Activated CD4-positive, alpha-beta T cell treated with anti-CD3 and anti-CD28 coated beads for 36 hours (primary cell): ENCODE results near the gene IGSF5. TPM values are rescaled to one million over a fixed set of nuclear protein-coding genes. Genes with fewer than 3 reads are reported as not detected.

Source experiments
- ATAC-seq: fragments of 200-7000 bp; cut with Tn5 transposase; one replicate; pipeline ENCODE4 v1.10.0; 2021; ENCODE audit warnings: mild to moderate bottlenecking, moderate library complexity
- CTCF ChIA-PET: fragments of 350-600 bp; sonication (Branson Sonifier 250); formaldehyde crosslinking; loops from one replicate; lab custom pipeline; 2021; ENCODE audit warnings: antibody characterized with exemption; lab: Charles Lee
- POLR2A ChIA-PET: fragments of 350-600 bp; sonication (Branson Sonifier 250); formaldehyde crosslinking; loops from one replicate; lab custom pipeline; 2021; ENCODE audit warnings: antibody characterized with exemption, inconsistent platforms; lab: Charles Lee
- DNase-seq: peaks from one replicate; pipeline ENCODE4 v3.0.0-alpha.2; 2020
- H3K27ac Mint-ChIP-seq: one replicate; pipeline ENCODE4 v1.8.0; 2021; ENCODE audit warnings: mixed read lengths
- H3K27me3 Mint-ChIP-seq: one replicate; pipeline ENCODE4 v1.8.0; 2021; ENCODE audit warnings: mixed read lengths
- H3K36me3 Mint-ChIP-seq: one replicate; pipeline ENCODE4 v1.8.0; 2021; ENCODE audit warnings: low read depth, mixed read lengths
- H3K4me1 Mint-ChIP-seq: one replicate; pipeline ENCODE4 v1.8.0; 2021; ENCODE audit warnings: mixed read lengths
- H3K4me3 Mint-ChIP-seq: one replicate; pipeline ENCODE4 v1.8.0; 2021; ENCODE audit warnings: mild to moderate bottlenecking, moderate library complexity, mixed read lengths
- H3K9me3 Mint-ChIP-seq: one replicate; pipeline ENCODE4 v1.8.0; 2021; ENCODE audit warnings: low read depth, mixed read lengths
- intact Hi-C, 2 experiments: fragments of 100-400 bp; cut with DNase I in 1 of 2; cut with micrococcal nuclease in 1 of 2; formaldehyde crosslinking; loops; one replicate each; pipeline versions ENCODE4 v1.14.2 to v1.15.1; 2022 to 2024; cut with DNase I, micrococcal nuclease
- total RNA-seq, 2 experiments: library from RNA; stranded (reverse); gene quantifications; one replicate each; pipeline ENCODE4 v1.2.3, GENCODE V29; 2021

The IGSF5 gene
- total RNA-seq, 2 experiments from 2014 or later: not detected

DNA sequence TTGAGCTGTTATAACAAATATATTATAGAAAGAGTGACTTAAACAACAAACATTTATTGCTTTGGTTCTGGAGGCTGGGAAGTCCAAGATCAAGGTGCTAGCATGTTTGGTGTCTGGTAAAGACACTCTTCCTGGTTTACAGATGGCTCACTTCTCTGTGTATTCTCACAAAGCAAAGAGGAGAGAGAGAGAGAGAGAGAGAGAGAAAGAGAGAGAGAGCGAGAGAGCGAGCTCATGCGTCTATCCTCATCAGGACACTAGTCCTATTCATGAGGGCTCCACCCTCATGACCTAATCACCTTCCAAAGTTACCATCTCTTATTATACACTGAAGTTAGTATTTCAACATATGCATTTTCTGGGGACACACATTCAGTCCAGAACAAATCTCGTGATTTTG lies 89.6 kb downstream of the IGSF5 start:
- DNase-seq (no peak), ATAC-seq (no peak)
- ChIA-PET CTCF (no interaction called here), POLR2A (no interaction called here)
- Mint-ChIP-seq H3K4me1 (no peaks in the 10 kb centered on the region), H3K36me3 (no peaks in the 10 kb centered on the region), H3K4me3 (no peak overlapping the region), H3K27me3 (no peaks in the 10 kb centered on the region), H3K27ac (no peak overlapping the region), H3K9me3 (no peaks in the 10 kb centered on the region)
- intact Hi-C loops: no loop called here

DNA sequence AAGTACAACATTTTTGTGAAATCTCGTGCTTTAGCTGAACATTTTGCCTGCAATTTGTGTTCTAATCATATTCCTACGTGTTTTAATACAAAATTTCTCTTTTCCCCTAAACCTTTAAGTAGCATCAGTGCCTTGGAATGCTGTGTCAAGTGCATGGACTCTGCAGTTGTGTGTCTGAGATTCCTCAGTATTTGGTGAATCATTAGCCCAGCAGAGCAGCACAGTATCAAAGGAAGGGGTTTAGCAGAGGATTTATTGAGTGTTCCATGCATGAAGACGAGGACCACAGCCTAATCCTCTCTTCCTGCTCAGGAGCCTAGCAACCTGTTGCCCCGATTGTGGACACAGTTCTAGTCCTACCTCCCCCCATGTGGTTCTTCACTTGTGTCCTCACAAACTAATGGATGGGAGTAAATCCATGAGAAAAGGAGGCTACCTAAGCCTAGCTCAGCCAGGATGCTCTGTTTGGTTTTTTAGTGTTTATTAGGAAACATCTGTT lies 92.9 kb downstream of the IGSF5 start:
- Mint-ChIP-seq H3K27ac (no peak overlapping the region), H3K4me3 (no peak overlapping the region), H3K36me3 (no peaks in the 10 kb centered on the region), H3K27me3 (no peaks in the 10 kb centered on the region), H3K9me3 (no peaks in the 10 kb centered on the region), H3K4me1 (no peaks in the 10 kb centered on the region)
- no peak for DNase-seq
- intact Hi-C loops: no loop called here
- no peak for ATAC-seq
- ChIA-PET POLR2A (no interaction called here), CTCF (no interaction called here)

DNA sequence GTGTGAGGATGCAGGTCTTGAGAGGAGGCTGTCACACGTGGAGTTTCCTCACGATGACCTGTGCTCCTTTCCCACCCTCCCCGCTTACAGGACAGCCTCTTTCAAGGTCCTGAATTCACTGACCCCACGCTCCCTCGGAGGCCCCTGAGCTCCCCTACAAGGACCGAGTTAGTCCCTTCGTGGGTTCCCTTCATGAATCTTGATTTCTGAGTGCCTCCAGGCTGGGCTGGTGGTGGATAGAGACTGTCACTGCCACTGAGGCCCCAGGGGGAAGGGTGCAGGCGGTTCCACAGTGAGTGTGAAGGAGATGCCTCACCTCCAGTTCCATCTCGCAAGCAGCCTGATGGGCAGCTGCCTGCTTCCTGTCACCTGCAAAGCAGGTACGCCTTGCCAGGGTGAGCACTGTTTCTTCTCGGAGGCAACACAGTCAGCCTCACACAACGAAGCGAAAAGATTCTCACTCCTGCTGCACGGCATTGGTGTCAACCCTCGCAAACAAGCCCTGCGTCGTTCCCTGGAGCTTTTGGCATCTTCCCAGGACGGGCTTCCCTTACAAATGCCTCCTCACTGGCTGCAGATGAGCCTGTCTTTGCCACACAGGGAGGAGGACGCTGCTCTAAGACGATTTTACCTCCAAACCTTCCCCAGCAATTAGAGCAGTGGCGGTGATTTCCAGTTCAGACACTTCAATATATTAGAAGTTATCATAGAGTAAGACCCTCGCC lies 95.6 kb downstream of the IGSF5 start:
- no peak overlapping the region for H3K4me3 Mint-ChIP-seq
- CTCF ChIA-PET: interaction anchor here (1.3 kb wide), 1 partner anchor 26 kb away, joined by 3 read pairs; the partner anchor contains the start of gene PCP4

DNA sequence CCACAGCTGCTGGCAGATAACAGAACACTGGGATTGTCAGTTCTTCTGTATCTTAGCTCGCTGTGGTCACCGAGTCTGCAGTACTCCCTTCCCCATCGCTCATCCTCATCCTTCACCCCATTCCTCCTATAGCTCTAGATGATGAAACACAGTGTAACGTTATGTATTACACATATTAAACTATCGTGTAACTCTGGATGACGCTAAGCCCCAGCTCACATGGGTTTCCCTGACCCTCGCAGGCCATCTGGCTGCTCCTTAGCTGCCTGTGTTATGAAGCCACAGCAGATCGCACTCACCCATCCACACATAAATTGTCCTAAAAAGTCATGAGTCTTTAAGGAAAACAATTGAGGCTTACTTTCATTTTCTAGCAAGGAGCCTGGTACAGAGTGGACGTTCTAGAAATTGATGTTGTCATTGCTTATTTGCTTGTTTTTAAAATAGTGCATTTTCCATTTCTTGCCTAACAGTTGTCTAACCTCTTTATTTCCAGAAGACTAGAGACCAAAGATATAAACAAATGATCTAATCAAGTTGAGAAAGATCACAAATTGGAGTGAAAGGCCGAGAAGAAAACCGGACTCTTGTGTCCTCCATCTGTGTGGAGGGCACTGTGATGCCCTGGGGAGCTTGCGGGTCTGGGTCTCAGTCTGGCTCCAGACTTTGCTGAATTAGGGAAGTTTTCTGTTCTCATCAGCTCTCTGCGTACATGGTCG lies 97.9 kb downstream of the IGSF5 start:
- ATAC-seq (no peak), DNase-seq (no peak)
- Mint-ChIP-seq H3K27ac (no peak overlapping the region), H3K4me1 (no peaks in the 10 kb centered on the region), H3K36me3 (no peaks in the 10 kb centered on the region), H3K9me3 (no peaks in the 10 kb centered on the region), H3K4me3 (no peak overlapping the region), H3K27me3 (no peaks in the 10 kb centered on the region)
- POLR2A ChIA-PET: no interaction called here
- intact Hi-C loops: no loop called here
- CTCF ChIA-PET: no interaction called here

More for the DNA sequence above, 95.6 kb downstream of the IGSF5 start:
- intact Hi-C loops: no loop called here
- no peaks in the 10 kb centered on the region for H3K9me3 Mint-ChIP-seq
- no peaks in the 10 kb centered on the region for H3K4me1 Mint-ChIP-seq
- POLR2A ChIA-PET: no interaction called here
- no peak for DNase-seq
- H3K27me3 Mint-ChIP-seq: no peaks in the 10 kb centered on the region
- ATAC-seq: no peak
- H3K27ac Mint-ChIP-seq: no peak overlapping the region
- no peaks in the 10 kb centered on the region for H3K36me3 Mint-ChIP-seq

DNA sequence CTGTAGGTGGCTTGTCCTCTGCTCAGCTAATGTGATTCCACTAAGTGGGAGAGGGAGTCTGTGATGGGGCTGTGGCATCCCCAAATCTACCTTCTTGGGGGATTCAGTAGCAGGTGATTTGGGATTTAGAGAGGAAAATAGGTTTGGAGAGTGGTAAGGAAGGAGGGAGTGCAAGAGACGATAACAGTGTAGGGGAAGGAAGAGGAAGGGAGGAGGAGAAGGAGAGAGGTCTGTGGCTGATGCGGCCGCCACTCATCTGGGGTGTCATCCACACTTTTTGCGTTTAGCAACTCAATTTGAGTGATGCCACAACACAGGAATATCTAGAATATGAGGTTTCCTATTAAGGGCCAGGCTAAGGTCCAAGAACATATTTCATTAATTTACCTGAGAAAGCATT lies 98.5 kb downstream of the IGSF5 start:
- ChIA-PET CTCF (no interaction called here), POLR2A (no interaction called here)
- no peak overlapping the region for H3K4me3 Mint-ChIP-seq
- H3K4me1 Mint-ChIP-seq: no peaks in the 10 kb centered on the region
- no peaks in the 10 kb centered on the region for H3K36me3 Mint-ChIP-seq
- ATAC-seq (no peak), DNase-seq (no peak)
- intact Hi-C loops: no loop called here
- H3K27ac Mint-ChIP-seq: no peak overlapping the region
- H3K27me3 Mint-ChIP-seq: no peaks in the 10 kb centered on the region
- H3K9me3 Mint-ChIP-seq: no peaks in the 10 kb centered on the region

DNA sequence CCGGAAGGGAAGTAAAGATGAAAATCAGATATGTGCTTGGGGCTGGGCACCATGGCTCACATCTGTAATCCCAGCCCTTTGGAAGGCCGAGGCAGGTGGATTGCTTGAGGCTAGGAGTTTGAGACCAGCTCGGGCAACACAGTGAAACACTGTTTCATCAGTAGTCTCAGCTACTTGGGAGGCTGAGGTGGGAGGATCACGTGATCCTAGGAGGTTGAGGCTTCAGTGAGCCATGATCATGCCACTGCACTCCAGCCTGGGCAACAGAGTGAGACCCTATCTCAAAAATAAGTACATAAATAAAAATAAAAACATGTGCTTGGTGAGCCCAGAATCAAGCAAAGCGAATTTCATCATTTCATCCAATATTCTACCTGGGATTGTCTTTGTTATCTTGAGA lies 98.9 kb downstream of the IGSF5 start:
- Mint-ChIP-seq H3K27me3 (no peaks in the 10 kb centered on the region), H3K9me3 (no peaks in the 10 kb centered on the region), H3K4me3 (no peak overlapping the region), H3K27ac (no peak overlapping the region), H3K4me1 (no peaks in the 10 kb centered on the region), H3K36me3 (no peaks in the 10 kb centered on the region)
- ATAC-seq (no peak), DNase-seq (no peak)
- intact Hi-C loops: no loop called here
- ChIA-PET POLR2A (no interaction called here), CTCF (no interaction called here)

DNA sequence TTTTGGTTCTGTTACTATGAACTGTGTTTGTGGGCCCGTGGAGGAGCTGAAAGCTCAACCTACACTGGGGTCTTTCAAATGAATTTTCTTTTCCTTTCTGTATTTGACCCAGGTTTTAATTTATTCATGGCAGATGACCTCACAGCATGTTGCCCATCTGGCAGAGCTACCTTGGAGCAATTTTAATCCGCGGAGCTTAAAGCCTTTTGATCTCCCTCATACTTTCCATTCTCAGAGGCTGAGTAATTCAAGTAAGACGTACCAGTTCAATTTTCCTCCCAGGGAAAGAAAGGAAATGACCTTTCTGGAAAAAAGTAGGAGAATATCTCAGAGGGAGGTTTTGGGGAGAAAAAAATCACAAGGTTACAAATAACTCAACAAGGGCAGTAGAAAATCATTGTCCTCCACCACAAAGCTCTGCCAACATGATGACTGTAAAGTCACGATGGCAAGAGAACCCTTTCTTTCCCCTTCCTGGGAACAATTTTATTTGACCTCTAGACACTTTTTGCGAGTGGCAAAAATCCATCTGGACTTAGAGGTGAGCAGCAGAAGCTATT lies 100.7 kb downstream of the IGSF5 start:
- ChIA-PET POLR2A (no interaction called here), CTCF (no interaction called here)
- no peak for DNase-seq
- no peaks in the 10 kb centered on the region for H3K9me3 Mint-ChIP-seq
- no peaks in the 10 kb centered on the region for H3K4me1 Mint-ChIP-seq
- H3K36me3 Mint-ChIP-seq: no peaks in the 10 kb centered on the region
- intact Hi-C loops: no loop called here
- no peak overlapping the region for H3K27ac Mint-ChIP-seq
- no peak overlapping the region for H3K4me3 Mint-ChIP-seq
- no peaks in the 10 kb centered on the region for H3K27me3 Mint-ChIP-seq
- no peak for ATAC-seq

DNA sequence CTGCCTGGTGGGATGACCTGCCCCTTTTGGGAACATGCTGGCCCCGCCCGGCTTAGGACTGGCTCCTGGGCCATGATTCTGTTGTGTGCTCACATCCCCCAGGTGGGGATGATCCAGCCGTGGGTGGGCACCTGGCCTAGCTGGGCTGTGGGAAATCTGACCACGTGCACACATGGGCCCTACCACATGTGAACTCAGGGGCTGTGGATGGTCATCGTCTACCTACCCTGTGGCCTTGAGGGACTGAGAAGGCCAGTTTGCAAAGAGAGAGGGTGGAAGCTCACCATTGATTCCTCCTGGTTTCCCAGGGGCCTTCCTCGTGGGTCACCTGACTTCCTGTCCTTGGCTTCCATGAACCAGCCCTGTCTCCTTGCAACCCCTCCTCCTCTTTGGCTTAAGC lies 102.9 kb downstream of the IGSF5 start:
- H3K36me3 Mint-ChIP-seq: no peaks in the 10 kb centered on the region
- intact Hi-C loops: no loop called here
- no peaks in the 10 kb centered on the region for H3K9me3 Mint-ChIP-seq
- DNase-seq: no peak
- H3K27ac Mint-ChIP-seq: no peak overlapping the region
- CTCF ChIA-PET: no interaction called here
- no peaks in the 10 kb centered on the region for H3K27me3 Mint-ChIP-seq
- H3K4me1 Mint-ChIP-seq: no peaks in the 10 kb centered on the region
- ATAC-seq: no peak
- POLR2A ChIA-PET: no interaction called here
- H3K4me3 Mint-ChIP-seq: no peak overlapping the region

DNA sequence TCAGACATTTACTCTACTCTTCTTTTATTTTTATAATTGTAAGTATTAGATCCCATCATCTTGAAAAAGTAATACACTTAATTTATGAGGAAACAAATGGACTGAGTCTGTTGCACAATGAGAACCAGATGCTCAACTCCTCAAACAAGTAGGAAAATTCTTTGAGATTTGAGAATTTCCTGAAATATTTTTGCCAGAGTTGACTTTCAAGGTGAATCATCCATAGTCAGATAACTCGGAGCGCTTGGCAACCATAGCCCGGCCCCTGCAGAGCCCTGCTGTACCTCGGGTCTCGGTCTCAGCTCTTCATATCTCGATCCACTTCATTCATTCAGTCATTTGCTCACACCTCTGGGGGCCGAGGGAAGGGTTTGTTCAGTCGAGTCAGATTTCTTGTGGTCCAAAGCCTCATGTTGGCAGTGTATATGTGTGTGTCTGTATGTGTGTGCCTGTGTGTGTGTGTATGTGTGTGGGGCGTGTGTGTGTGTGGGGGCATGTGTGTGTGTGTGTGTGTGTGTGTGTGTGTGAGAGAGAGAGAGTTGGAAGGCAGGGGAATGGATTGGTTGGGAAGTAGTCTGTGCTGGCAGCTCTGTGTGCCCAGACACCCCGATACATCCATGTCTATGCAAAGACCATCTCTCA lies 104.2 kb downstream of the IGSF5 start:
- ChIA-PET CTCF (no interaction called here), POLR2A (no interaction called here)
- DNase-seq (no peak), ATAC-seq (no peak)
- no peaks in the 10 kb centered on the region for H3K27me3 Mint-ChIP-seq
- H3K27ac Mint-ChIP-seq: no peak overlapping the region
- intact Hi-C loops: no loop called here
- no peak overlapping the region for H3K4me3 Mint-ChIP-seq
- H3K4me1 Mint-ChIP-seq: no peaks in the 10 kb centered on the region
- no peaks in the 10 kb centered on the region for H3K36me3 Mint-ChIP-seq
- H3K9me3 Mint-ChIP-seq: no peaks in the 10 kb centered on the region

DNA sequence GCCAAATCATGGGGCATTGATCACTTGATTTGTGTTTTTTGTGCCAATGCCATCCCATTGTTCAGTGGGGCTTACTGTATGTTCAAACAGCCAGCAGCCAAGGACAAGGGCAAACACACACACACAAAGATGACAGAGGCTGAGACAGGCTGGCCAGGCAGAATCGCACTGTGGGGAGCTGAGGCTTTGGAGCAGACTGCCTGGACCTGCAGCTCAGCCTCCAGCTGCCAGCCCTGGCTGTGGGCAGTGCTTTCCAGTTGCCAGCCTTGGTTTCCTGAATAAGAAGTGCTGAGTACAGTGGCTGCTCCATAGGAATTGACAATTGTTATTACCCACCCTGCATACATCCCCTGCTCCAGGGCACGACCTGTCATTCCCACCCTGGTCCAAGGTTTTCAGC lies 105.3 kb downstream of the IGSF5 start:
- H3K36me3 Mint-ChIP-seq: no peaks in the 10 kb centered on the region
- intact Hi-C loops: no loop called here

DNA sequence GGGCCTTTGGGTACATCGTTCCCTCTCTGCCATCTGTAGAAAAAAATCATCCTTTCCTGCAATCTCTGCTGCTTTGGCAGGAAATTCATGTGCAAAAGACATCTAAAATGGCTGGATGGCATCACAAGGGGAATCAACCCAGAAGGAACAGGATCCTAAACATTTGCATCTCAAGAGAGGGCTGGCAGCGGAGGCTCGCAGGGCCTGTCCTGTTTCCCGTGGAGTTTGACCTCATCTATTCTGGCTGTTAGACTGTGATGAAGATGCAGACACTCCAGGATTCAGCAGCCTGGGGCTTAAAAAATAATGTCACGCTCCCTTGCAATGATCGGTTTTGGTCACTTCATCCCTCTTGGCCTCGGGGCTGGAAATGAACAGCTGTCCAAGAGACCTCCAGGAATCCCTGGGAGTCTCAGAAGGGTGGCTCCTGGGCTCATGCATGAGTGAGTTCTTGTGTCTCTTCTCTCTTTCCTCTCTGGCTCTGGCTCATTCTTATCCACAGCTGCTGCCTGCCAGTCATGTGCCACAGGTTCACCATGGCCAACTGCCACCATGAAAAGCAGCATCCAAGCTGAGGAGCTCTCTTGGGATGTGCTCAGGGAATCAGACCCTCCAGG lies 106.1 kb downstream of the IGSF5 start:
- POLR2A ChIA-PET: no interaction called here

More for the DNA sequence above, 105.3 kb downstream of the IGSF5 start:
- Mint-ChIP-seq H3K9me3 (no peaks in the 10 kb centered on the region), H3K27me3 (no peaks in the 10 kb centered on the region), H3K27ac (no peak overlapping the region), H3K4me3 (no peak overlapping the region), H3K4me1 (no peaks in the 10 kb centered on the region)
- ATAC-seq (no peak), DNase-seq (no peak)
- POLR2A ChIA-PET: no interaction called here
- CTCF ChIA-PET: no interaction called here

More for the DNA sequence above, 106.1 kb downstream of the IGSF5 start:
- Mint-ChIP-seq H3K36me3 (no peaks in the 10 kb centered on the region), H3K27ac (no peak overlapping the region), H3K4me1 (no peaks in the 10 kb centered on the region), H3K4me3 (no peak overlapping the region), H3K9me3 (no peaks in the 10 kb centered on the region), H3K27me3 (no peaks in the 10 kb centered on the region)
- ATAC-seq (no peak), DNase-seq (no peak)
- intact Hi-C loops: no loop called here
- CTCF ChIA-PET: interaction anchor here (0.8 kb wide), 1 partner anchor 16 kb away, joined by 3 read pairs; the partner anchor contains the start of gene PCP4
